Kidney glomerular epithelial cell (primary cell): ENCODE results near the gene CA9.

Source experiments
- DNase-seq: peaks from one replicate; lab custom pipeline; 2025; lab: John Stamatoyannopoulos, UW

The CA9 gene

GRCh38 chr9:35691757-35692301, 18.1 kb downstream of the CA9 start:
- DNase-seq, result no peak

- DNase-seq, result no peak
These were observed 22.2 kb downstream of the CA9 start for GRCh38 chr9:35695943-35696401.

- DNase-seq, result no peak
These were observed 22.9 kb downstream of the CA9 start for GRCh38 chr9:35696520-35697215.

DNA sequence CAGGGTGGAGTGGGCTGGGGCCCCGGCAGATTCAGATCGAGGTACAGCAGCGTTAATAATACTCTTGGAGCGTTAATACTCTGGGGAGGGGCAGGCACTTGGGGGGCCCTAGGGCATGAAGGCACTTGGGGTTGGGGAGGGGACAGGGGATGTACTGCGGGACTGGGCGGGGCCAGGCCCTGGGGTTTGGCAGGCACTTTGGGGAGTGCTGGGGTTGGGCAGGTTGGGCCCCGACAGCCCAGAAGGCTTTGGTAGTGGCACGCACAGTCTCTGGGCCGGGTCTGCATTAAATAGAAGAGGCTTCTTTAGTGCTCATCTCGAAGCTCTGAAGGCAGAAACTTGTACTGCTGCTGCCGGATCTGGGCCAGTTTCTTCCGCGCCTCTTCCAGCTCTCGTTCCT, 23.8 kb downstream of the CA9 start:
- DNase-seq, result no peak

- DNase-seq, result no peak
These were observed 24.5 kb downstream of the CA9 start for GRCh38 chr9:35698231-35698630.

DNA sequence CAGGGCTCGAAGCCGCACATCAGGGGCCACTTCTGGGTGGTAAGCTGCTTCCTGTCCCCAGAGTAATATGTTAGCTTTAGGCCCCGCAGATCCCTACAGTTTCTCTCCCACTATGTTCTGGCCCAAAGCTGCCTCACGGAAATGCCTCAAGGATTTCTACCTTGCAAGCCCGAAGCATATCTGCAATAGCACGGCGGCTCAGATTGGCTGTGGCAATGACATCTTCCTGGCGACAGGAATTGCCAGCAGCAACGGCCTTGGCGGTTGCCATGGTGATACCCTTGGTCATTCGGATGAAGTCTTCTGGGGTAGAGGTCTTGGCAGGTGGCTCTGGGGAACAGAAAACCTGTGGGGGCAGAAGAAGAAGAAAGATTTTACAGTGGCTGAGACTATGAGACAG, 26.3 kb downstream of the CA9 start:
- DNase-seq, result no peak

GRCh38 chr9:35700942-35701341, 27.2 kb downstream of the CA9 start:
- no peak for DNase-seq

DNA sequence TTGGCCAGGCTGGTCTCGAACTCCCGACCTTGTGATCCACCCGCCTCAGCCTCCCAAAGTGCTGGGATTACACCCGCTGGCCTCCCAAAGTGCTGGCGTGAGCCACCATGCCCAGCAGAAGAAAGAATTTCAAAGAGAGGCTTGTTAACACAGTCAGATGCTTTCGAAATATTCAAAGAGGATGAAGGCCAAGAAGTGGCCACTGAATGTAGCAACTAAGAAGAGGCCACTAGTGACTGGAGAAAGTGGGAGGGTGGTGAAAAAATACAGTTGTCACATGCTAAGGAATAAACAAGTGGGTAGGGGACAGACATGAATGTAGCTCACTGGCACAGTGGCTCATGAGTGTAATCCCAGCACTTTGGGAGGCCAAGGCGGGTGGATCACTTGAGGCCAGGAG, 29.0 kb downstream of the CA9 start:
- no peak for DNase-seq

DNA sequence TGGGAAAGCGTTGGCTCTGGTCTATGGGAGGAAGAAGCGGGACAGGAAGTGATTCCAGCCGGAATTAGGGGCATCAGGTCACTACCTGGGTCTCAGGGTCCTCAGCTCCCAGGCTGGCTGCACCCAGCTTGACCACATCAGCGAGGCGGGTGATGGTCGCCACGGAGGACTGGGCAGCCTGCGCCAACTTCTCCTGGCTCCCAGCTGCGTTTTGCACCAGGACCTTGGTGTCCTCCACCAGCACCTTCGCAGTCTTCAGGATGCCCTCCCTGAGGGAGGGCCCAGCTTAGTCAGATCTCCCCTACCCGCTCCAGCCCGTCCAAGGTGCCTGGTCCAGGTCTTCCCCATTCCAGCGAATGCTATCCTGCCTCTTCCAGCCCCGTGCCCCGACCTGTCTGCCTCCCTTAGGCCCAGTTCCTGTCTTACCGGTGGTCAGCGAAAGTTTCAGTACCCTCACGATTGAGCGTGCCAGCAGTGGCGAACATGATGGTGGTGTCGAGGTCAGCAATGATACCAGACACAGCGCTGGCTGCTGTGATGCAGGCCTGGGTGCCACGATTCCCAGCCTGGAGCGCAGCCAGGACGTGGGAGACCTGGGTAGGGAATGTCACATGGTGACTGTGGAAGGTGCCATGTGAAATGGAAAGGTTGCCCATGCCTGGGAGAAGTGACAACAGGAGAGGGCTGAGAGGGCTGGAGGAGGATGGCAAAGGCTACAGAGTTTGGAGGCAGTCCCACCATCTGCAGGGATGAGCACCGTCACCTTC, 30.4 kb downstream of the CA9 start:
- DNase-seq, result no peak

- no peak for DNase-seq
These were observed 31.6 kb downstream of the CA9 start for GRCh38 chr9:35705372-35705771.

- DNase-seq, result no peak
These were observed 32.2 kb downstream of the CA9 start for GRCh38 chr9:35705836-35706430.

GRCh38 chr9:35706951-35707350, 33.2 kb downstream of the CA9 start:
- DNase-seq, result no peak

DNA sequence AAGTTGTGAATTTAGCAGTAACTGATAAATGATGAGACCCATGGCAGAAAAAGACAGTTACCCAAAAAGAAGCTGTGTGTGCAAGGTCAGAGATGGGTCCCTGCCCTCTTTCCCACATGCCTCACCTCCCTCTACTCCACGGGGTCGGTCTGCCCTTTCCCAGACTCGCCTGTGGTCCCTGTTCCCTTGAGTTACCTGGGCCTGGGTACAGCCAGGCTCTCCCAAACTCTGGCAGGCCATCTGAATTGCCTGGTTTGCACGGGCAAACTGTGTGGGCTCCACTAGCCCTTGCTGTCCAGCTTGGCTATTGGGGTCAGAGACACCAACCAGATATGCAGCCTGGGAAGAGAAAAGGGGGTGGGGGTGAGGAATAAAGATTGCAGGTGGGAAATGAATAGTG, 34.4 kb downstream of the CA9 start:
- no peak for DNase-seq

GRCh38 chr9:35710818-35711500, 37.2 kb downstream of the CA9 start:
- DNase-seq, result no peak

DNA sequence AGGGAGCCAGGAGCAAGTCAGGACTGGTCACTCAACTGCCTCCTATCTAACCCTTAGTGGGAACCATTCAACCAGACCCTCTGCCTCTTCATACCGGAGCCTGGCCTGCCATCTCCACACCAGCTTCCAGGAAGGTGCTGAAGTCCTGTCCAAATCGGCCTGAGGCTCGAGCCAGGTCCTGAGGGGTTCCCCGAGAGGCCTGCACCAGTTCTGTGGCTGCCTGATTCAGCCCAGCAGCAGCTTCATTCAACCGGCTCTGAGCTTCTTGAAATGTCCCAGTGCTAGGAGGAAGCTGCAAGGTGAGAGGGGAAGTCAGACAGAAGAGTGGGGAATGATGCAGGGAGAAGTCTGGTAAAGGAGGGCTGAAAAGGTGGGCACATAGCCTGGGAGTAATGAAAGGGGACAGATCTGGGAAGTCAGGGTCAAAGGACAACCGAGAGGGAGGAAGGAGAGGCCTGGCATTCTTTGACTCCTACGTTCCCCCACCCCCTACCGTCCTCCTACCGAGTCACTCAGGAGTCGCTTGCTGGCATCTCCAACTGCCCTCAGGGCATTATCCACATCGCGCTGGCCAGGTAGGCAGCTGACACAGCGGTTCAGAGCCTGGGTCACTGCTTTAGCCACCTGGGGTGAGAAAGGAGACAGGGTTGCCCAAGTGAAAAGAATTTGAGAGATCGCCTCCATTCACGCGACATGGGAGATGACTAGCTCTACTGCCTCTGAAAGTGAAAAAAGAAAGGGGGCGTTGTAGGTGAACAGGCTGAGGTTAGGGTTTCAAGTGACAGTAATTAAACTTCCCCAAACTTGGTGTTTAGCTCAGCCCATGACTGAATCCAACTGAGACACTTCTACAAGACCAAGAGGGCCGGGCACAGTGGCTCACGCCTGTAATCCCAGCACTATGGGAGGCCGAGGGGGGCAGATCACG, 38.0 kb downstream of the CA9 start:
- no peak for DNase-seq

DNA sequence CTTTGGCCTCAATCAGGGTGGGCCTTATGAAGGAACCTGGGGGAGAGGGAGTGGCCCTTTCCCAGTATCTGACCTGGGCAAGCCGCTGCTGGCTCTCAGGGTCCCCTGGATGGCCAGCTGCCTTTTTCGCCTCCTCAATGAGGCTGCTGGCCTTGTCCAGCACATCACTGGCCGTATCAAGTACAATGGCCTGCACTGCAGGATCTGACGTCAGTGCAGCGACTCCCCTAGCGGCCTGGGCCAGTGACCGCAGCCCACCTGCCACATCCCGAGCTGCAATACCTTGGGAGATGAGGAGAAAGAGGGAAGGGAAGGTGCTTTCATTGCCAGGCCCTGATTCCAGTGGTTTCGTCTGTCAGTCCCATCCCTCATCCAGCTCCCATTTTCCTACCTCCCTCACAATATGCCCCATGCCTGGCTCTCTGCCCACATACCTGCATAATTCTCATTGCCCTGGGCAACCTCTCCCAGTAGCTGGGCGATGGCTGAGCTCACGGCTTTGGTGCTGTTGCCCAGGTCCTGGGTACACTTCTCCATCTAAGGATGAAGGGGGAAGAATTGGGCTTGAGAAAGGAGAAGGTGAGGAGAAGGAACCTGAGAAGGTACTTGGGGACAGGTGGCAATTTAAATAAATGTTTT, 39.2 kb downstream of the CA9 start:
- no peak for DNase-seq

DNA sequence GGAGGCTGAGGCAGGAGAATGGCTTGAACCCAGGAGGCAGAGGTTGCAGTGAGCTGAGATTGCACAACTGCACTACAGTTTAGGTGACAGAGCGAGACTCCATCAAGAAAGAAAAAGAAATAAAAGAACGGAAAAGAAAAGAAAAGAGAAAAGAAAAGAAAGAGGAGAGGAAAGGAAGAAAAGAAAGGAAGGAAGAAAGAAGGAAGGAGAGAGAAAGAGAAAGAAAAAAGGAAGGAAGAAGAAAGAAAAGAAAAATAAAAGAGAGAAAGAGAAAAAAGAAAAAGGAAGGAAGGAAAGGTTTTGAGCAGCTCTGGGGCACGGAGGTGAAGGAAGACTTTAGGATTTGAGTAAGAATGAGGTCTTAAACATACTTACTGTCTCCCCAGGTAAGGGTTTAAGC, 39.9 kb downstream of the CA9 start:
- DNase-seq, result no peak

DNA sequence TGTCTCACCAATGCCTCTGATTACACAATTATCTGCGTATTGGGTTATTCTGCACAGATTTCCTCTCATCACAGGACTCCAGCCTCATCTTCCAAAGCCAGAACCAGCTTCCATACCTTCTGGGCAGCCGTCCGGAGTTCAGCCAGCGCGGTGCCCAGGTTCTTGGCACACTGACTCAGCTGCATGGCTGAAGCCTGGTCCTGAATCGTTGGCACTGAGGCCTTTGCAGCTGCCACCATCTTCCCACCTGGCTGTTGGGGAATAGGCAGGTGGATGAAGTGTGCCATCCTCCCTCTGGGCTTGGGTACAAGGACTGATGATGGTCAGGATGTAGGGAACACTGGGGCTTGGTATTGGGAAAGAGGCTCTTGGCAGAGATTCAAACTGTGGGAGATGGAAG, 40.4 kb downstream of the CA9 start:
- DNase-seq, result no peak

DNA sequence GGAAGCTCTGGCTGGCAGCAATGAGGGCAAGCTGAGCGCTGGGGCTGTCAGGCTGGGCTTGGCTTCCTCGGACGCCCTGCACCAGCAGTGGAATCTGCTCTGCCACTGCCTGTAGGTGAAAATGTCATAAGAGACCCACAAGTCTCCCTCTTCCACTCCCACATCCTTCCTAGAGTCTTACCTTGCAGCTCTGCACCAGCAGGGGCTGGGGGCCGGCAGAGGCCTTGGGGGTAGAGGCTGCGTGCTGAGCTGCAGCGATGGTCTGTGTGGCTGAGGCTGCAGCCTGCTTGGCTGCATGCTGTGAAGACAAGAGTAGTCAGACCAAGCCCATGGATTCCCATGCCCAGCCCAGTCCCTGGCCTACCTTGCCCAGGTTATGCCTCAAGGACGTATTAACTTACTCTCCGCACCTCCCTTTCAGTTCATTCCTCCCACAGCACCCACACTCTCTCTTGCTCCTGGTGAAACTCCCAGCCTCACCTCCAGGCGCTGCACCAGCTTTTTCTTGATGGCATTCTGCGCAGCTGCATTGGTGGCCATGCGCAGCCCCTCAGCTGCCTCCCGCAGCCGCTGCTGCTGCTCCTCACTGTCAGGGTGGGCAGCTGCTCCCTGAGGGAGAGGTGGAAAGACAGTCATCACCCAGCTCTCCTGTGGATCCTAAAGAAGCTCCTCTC, 41.0 kb downstream of the CA9 start:
- no peak for DNase-seq

- DNase-seq, result no peak
These were observed 42.5 kb downstream of the CA9 start for GRCh38 chr9:35716230-35716629.
